GM12878 (cell line): ENCODE measurements around the gene GEMIN2. TPM values are rescaled to one million over a fixed set of nuclear protein-coding genes. Genes with fewer than 3 reads are reported as not detected.

Experiments
- ATAC-seq: fragments of 200-7000 bp; cut with Tn5 transposase; 3 replicates; pipeline ENCODE4 v1.9.1; 2020; ENCODE audit warnings: mild to moderate bottlenecking, moderate library complexity
- BruUV-seq: library from RNA; stranded (reverse); fragments of 400-500 nt; replicated peaks from 2 replicates; lab custom pipeline; 2021; lab: Mats Ljungman, UMichigan
- CTCF ChIA-PET: fragments of 300-600 bp; sonication (Branson Sonifier 250); formaldehyde crosslinking; extraction: SDS; loops from one replicate; lab custom pipeline; 2021; ENCODE audit warnings: inconsistent platforms; lab: Yijun Ruan, JAX
- POLR2A ChIA-PET: fragments of 350-600 bp; formaldehyde crosslinking; extraction: SDS; loops from one replicate; lab custom pipeline; 2021; ENCODE audit warnings: inconsistent platforms; lab: Charles Lee
- RAD21 ChIA-PET: fragments of 300-600 bp; sonication (Branson Sonifier 250); formaldehyde crosslinking; loops from one replicate; lab custom pipeline; 2023; ENCODE audit warnings: antibody characterized with exemption; ENCODE audit not compliant: unreplicated experiment; lab: Charles Lee
- SMC1A ChIA-PET: fragments of 300-600 bp; sonication (Branson Sonifier 250); formaldehyde crosslinking; loops from one replicate; lab custom pipeline; 2023; ENCODE audit not compliant: unreplicated experiment, uncharacterized antibody; lab: Charles Lee
- DNase-seq: peaks from one replicate; pipeline ENCODE4 v3.0.0-alpha.2; 2011; ENCODE audit warnings: low read depth, low spot score
- FAIRE-seq: peaks from 3 replicates; lab custom pipeline; 2011; peaks lifted over from hg19 to GRCh38; lab: Jason Lieb, UNC
- H2AFZ ChIP-seq: 2 replicates; pipeline ENCODE4 v1.6.0; 2011; ENCODE audit warnings: low read depth, low read length, control low read depth; ENCODE audit not compliant: control insufficient read depth
- H3K27ac ChIP-seq: 2 replicates; pipeline ENCODE4 v1.5.1; 2011; ENCODE audit warnings: control low read depth; ENCODE audit not compliant: control insufficient read depth, insufficient read depth
- H3K27me3 ChIP-seq, 2 experiments: replicated peaks in 1 of 2; 2 replicates each; pipeline versions ENCODE4 v1.6.0 to v1.6.1; 2011; ENCODE audit warnings: low read length in 1 of 2; ENCODE audit not compliant: control insufficient read depth in 2 of 2, insufficient read depth in 2 of 2
- H3K36me3 ChIP-seq, 2 experiments: 2 replicates each; pipeline ENCODE4 v1.5.1; 2011; ENCODE audit warnings: low read length in 1 of 2; ENCODE audit not compliant: control insufficient read depth in 2 of 2, insufficient read depth in 2 of 2
- H3K4me1 ChIP-seq: 2 replicates; pipeline ENCODE4 v1.6.1; 2011; ENCODE audit warnings: mild to moderate bottlenecking, low read length, moderate library complexity, mixed read lengths; ENCODE audit not compliant: control insufficient read depth, insufficient read depth
- H3K4me2 ChIP-seq: 2 replicates; pipeline ENCODE4 v1.6.0; 2011; ENCODE audit warnings: control low read depth; ENCODE audit not compliant: control insufficient read depth, insufficient read depth
- H3K4me3 ChIP-seq: fragments of 200-600 bp; sonication (generic); 2 replicates; pipeline ENCODE4 v1.5.1; 2016
- H3K79me2 ChIP-seq: 2 replicates; pipeline ENCODE4 v1.6.0; 2011; ENCODE audit warnings: low read length; ENCODE audit not compliant: control insufficient read depth, insufficient read depth
- H3K9ac ChIP-seq: 2 replicates; pipeline ENCODE4 v1.8.0; 2011; ENCODE audit warnings: low read length, control low read depth, mixed read lengths; ENCODE audit not compliant: control insufficient read depth, insufficient read depth
- H3K9me3 ChIP-seq: replicated peaks from 3 replicates; pipeline ENCODE4 v1.5.1; 2011; ENCODE audit warnings: mild to moderate bottlenecking, low read length; ENCODE audit not compliant: control insufficient read depth, insufficient read depth
- H4K20me1 ChIP-seq: 2 replicates; pipeline ENCODE4 v1.6.0; 2011; ENCODE audit not compliant: control insufficient read depth, insufficient read depth
- GATAD2B ChIP-seq: fragments of 450-650 bp; conservative IDR thresholded peaks from 2 replicates; pipeline ENCODE4 v1.6.1; 2017; ENCODE audit warnings: low read depth, mild to moderate bottlenecking, moderate library complexity
- MYC ChIP-seq: IDR thresholded peaks from 2 replicates; pipeline ENCODE4 v1.6.1; 2011; ENCODE audit warnings: mild to moderate bottlenecking, low read length, moderate library complexity, inconsistent platforms; ENCODE audit not compliant: insufficient read depth, insufficient replicate concordance, insufficient read length, severe bottlenecking
- POLR2A ChIP-seq: IDR thresholded peaks from 2 replicates; pipeline ENCODE4 v1.6.1; 2011; ENCODE audit warnings: low read depth, mild to moderate bottlenecking, low read length
- POLR2AphosphoS5 ChIP-seq: IDR thresholded peaks from 2 replicates; pipeline ENCODE4 v1.6.1; 2011; ENCODE audit warnings: mild to moderate bottlenecking, low read length, inconsistent platforms
- ZNF207 ChIP-seq: fragments of 450-650 bp; IDR thresholded peaks from 2 replicates; pipeline ENCODE4 v1.6.1; 2014; ENCODE audit warnings: antibody characterized with exemption, mild to moderate bottlenecking, borderline replicate concordance
- WGBS: methylation state at CpG from one replicate; pipeline ENCODE4 v1.1.6; 2016; ENCODE audit warnings: low lambda C conversion rate; ENCODE audit not compliant: insufficient replicate concordance, insufficient coverage; ENCODE audit errors: missing lambda C conversion rate; 5-methylcytosine and 5-hydroxymethylcytosine counted together
- in situ Hi-C: fragments of 300-500 bp; cut with MboI; formaldehyde crosslinking; loops from 9 replicates; pipeline ENCODE4 v1.14.3; 2018; ENCODE audit warnings: mixed read lengths
- intact Hi-C: fragments of 100-400 bp; cut with micrococcal nuclease; formaldehyde crosslinking; loops from one replicate; pipeline ENCODE4 v1.14.2; 2022; ENCODE audit not compliant: unreplicated experiment
- polyA plus RNA-seq, 11 experiments: library from polyadenylated mRNA; depleted of rRNA in 4 of 11; unstranded in 6 of 11; stranded (reverse) in 5 of 11; fragments of >200 nt; fragmentation: Nextera tagmentation in 4 of 11; fragmentation: Illumina TruSeq in 1 of 11; extraction: Ambion mirVana in 4 of 11; extraction: Trizol in 1 of 11; gene quantifications; 1 replicate in 1 of 11; 2 replicates in 10 of 11; pipeline versions ENCODE4 v1.2.1 to v1.2.3, GENCODE V29; 2011 to 2016; ENCODE audit warnings: inconsistent platforms in 2 of 11, missing spikeins in 2 of 11, low read depth in 1 of 11
- total RNA-seq, 4 experiments: library from RNA; depleted of rRNA in 3 of 4; stranded (reverse); fragments of >200 nt in 3 of 4; fragmentation: Illumina TruSeq in 1 of 4; extraction: Trizol in 1 of 4; gene quantifications; 2 replicates each; pipeline versions ENCODE4 v1.2.1 to v1.2.3, GENCODE V29; 2013 to 2021
- TF ChIP-seq, protein P1 (sequence below): IDR thresholded peaks from 2 replicates; pipeline ENCODE4 v1.6.1; 2011; ENCODE audit warnings: borderline replicate concordance, low read depth, mild to moderate bottlenecking, moderate library complexity, low read length; ENCODE audit not compliant: insufficient read depth, poor library complexity, severe bottlenecking

The GEMIN2 gene
- total and polyA plus RNA-seq, 10 of the 15 experiments (the other 5 are each of a cell fraction or from before 2014, with no cell fraction given): 25.9 to 69.3 (median 46.1) TPM

DNA sequence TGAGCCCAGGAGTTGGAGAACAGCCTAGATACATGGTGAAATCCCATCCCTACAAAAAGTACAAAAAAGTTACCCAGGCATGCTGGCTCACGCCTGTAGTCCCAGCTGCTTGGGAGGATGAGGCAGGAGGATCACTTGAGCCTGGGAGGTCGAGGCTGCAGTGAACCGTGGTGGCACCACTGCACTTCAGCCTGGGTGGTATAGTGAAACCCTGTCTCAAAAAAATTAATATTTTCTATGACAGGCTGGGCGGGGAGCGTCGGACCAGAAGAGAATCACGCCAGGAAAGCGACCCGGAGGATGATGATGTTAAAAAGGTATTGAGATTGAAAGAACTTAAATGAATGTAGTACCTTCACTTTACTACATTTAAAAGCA, 63.0 kb downstream of the GEMIN2 start:
- no peak for TF ChIP-seq GATAD2B
- TF ChIP-seq ZNF207: no peak
- no peak for TF ChIP-seq MYC
- TF ChIP-seq, protein P1, sequence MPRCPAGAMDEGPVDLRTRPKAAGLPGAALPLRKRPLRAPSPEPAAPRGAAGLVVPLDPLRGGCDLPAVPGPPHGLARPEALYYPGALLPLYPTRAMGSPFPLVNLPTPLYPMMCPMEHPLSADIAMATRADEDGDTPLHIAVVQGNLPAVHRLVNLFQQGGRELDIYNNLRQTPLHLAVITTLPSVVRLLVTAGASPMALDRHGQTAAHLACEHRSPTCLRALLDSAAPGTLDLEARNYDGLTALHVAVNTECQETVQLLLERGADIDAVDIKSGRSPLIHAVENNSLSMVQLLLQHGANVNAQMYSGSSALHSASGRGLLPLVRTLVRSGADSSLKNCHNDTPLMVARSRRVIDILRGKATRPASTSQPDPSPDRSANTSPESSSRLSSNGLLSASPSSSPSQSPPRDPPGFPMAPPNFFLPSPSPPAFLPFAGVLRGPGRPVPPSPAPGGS: no peak
- TF ChIP-seq POLR2AphosphoS5: peak; percentile 62; the same call in 1 of the 2 replicates
- TF ChIP-seq POLR2A: 0 out of 2 replicates have a peak, but pooled peaks have one; percentile 17
- DNase-seq: no peak
- BruUV-seq: no TSS peak
- H2AFZ ChIP-seq: no peak overlapping the region
- H3K79me2 ChIP-seq: peaks cover 36% of the 10 kb centered on the region
- H3K4me2 ChIP-seq: peak overlapping the region; percentile 14
- ChIA-PET SMC1A (no interaction called here), RAD21 (interaction anchor here (1.7 kb wide), 1 partner anchor 249 kb away, joined by 5 read pairs; no protein-coding TSS in a partner anchor), POLR2A (no interaction called here), CTCF (interaction anchor here (1.2 kb wide), 1 partner anchor 254 kb away, joined by 3 read pairs; no protein-coding TSS in a partner anchor)
- H3K27ac ChIP-seq: no peak overlapping the region; the same call in 1 of the 2 replicates
- H3K4me3 ChIP-seq: peak overlapping the region; percentile 49
- H3K4me1 ChIP-seq: peaks cover 7% of the 10 kb centered on the region
- no peaks in the 10 kb centered on the region for H3K27me3 ChIP-seq
- WGBS: 93% methylated on average over 9 of the region's 9 CpGs
- intact Hi-C loops (no loop called here), in situ Hi-C loops (no loop called here)
- H3K36me3 ChIP-seq: peaks cover 13 to 42% of the 10 kb centered on the region in 2 experiments
- H3K9me3 ChIP-seq: no peaks in the 10 kb centered on the region
- no peak for ATAC-seq
- FAIRE-seq: no peak
- no peak overlapping the region; the same call in 1 of the 2 replicates for H3K9ac ChIP-seq
- no peaks in the 10 kb centered on the region for H4K20me1 ChIP-seq
